IPS-11a (cell line): ENCODE data around the gene VAV3.
"Not testable (repeated sequence)": the region's sequence is repeated elsewhere in the genome, so short reads cannot be mapped to it uniquely, and the experiment has no call there.

ENCODE experiments used
- H3K4me3 ChIP-seq: one replicate; pipeline ENCODE4 v1.5.1; 2013; ENCODE audit warnings: low read depth, low read length, control low read depth

VAV3 gene

GRCh38 chr1:107661158-107661557, 303.8 kb downstream of the VAV3 start:
- H3K4me3 ChIP-seq: no peak overlapping the region

- H3K4me3 ChIP-seq: no peak overlapping the region
Observed at GRCh38 chr1:107659961-107660360, 305.0 kb downstream of the VAV3 start.

- no peak overlapping the region for H3K4me3 ChIP-seq
Observed at GRCh38 chr1:107657356-107657755, 307.6 kb downstream of the VAV3 start.

- no peak overlapping the region for H3K4me3 ChIP-seq
Observed at GRCh38 chr1:107653765-107654164, 311.2 kb downstream of the VAV3 start.

GRCh38 chr1:107653005-107653404, 312.0 kb downstream of the VAV3 start:
- no peak overlapping the region for H3K4me3 ChIP-seq

- not testable (repeated sequence) for H3K4me3 ChIP-seq
Observed at GRCh38 chr1:107650825-107651224, 314.2 kb downstream of the VAV3 start.

- H3K4me3 ChIP-seq: no peak overlapping the region
Observed at GRCh38 chr1:107649023-107649422, 316.0 kb downstream of the VAV3 start.

- H3K4me3 ChIP-seq: no peak overlapping the region
Observed at GRCh38 chr1:107648071-107648470, 316.9 kb downstream of the VAV3 start.

GRCh38 chr1:107647012-107647411, 318.0 kb downstream of the VAV3 start:
- H3K4me3 ChIP-seq: no peak overlapping the region

- no peak overlapping the region for H3K4me3 ChIP-seq
Observed at GRCh38 chr1:107643766-107644165, 321.2 kb downstream of the VAV3 start.

GRCh38 chr1:107640207-107640606, 324.8 kb downstream of the VAV3 start:
- H3K4me3 ChIP-seq: no peak overlapping the region

GRCh38 chr1:107637101-107637500, 327.9 kb downstream of the VAV3 start:
- no peak overlapping the region for H3K4me3 ChIP-seq

- H3K4me3 ChIP-seq: no peak overlapping the region
Observed at GRCh38 chr1:107633596-107633995, 331.4 kb downstream of the VAV3 start.

- no peak overlapping the region for H3K4me3 ChIP-seq
Observed at GRCh38 chr1:107626073-107626796, 338.7 kb downstream of the VAV3 start.

- H3K4me3 ChIP-seq: no peak overlapping the region
Observed at GRCh38 chr1:107625405-107626029, 339.5 kb downstream of the VAV3 start.

GRCh38 chr1:107623431-107623830, 341.5 kb downstream of the VAV3 start:
- H3K4me3 ChIP-seq: no peak overlapping the region

GRCh38 chr1:107622966-107623365, 342.0 kb downstream of the VAV3 start:
- H3K4me3 ChIP-seq: no peak overlapping the region

GRCh38 chr1:107622535-107622934, 342.4 kb downstream of the VAV3 start:
- no peak overlapping the region for H3K4me3 ChIP-seq

GRCh38 chr1:107620753-107621152, 344.2 kb downstream of the VAV3 start:
- no peak overlapping the region for H3K4me3 ChIP-seq

- no peak overlapping the region for H3K4me3 ChIP-seq
Observed at GRCh38 chr1:107618539-107618938, 346.4 kb downstream of the VAV3 start.

GRCh38 chr1:107617921-107618320, 347.1 kb downstream of the VAV3 start:
- no peak overlapping the region for H3K4me3 ChIP-seq

GRCh38 chr1:107617456-107617855, 347.5 kb downstream of the VAV3 start:
- H3K4me3 ChIP-seq: no peak overlapping the region

GRCh38 chr1:107609808-107610207, 355.2 kb downstream of the VAV3 start:
- H3K4me3 ChIP-seq: no peak overlapping the region
